NCI-H510A treated with DMSO at 0.1 percent for 48 hours (cell line): ENCODE results near the gene CCDC146.
"Not testable (repeated sequence)": the region's sequence is repeated elsewhere in the genome, so short reads cannot be mapped to it uniquely, and the experiment has no call there.

Source experiments
- DNase-seq: peaks from one replicate; lab custom pipeline; 2025; lab: John Stamatoyannopoulos, UW

The CCDC146 gene

GRCh38 chr7:77330169-77330882 lies 207.9 kb downstream of the CCDC146 start:
- no peak for DNase-seq

DNA sequence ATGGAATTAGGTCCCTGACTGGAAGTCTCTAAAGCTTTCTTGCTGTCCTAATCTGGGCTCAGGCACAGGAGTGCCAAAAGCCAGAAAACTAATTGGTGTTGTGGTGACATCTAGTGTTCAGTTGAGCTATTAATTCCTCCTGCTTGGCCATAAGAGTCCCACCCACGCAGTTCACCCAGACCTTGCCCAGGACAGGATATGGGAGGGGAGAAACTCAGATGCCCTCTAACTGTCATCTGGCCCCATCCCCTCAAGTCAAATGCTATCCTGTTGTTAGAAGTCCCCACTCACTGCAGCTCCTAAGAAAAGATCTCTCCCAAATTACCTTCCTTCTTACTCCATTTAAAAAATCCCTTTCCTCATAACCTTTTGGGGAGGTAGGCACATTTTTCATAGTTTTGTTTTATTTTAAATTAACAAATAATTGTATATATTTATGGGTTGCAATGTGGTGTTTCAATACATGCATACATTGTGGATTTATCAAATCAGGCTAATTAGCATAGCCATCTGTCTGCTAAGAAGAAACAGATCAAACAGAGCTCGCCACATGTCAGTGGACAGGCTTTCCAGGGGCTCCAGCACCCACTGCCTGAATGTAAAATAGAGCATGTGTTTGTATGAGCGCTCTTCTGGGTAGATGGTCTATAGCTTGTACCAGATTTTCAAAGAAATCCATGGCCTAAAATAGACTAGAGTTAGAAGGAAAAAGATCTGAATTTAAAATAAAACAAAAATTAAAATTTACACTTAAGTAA lies 209.7 kb downstream of the CCDC146 start:
- peak; percentile 52 for DNase-seq

DNA sequence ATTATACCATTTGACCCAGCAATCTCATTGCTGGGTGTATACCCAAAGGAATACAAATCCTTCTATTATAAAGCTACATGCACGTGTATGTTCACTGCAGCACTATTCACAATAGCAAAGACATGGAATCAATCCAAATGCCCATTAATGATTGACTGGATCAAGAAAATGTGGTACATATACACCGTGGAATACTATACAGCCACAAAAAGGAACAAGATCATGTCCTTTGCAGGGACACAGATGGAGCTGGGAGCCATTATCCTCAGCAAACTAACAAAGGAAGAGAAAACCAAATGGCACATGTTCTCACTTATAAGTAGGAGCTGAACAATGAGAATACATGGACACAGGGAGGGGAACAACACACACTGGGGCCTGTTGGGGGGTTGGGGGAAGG lies 211.6 kb downstream of the CCDC146 start:
- not testable (repeated sequence) for DNase-seq

- no peak for DNase-seq
These were observed 213.2 kb downstream of the CCDC146 start for GRCh38 chr7:77335581-77335980.

- DNase-seq: no peak
These were observed 215.1 kb downstream of the CCDC146 start for GRCh38 chr7:77337456-77337990.

DNA sequence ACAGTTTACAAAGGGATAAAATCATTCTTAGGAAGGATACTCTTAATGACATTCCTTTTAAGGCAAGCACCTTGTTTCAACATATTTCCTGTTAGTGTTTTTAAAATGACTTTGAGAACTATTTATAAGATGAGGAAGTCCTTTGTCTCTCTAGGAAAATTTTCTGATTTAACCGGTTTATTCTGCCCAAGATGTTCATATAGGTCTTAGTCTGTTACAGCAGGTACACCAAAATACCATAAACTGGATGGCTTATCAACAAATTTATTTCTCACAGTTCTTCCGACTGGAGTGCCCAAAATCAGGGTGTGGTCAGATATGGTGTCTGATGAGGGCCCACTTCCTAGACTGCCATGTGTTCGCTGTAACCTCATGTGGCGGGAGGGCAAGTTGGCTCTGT lies 215.8 kb downstream of the CCDC146 start:
- no peak for DNase-seq

GRCh38 chr7:77338883-77339629 lies 216.6 kb downstream of the CCDC146 start:
- DNase-seq: no peak

DNA sequence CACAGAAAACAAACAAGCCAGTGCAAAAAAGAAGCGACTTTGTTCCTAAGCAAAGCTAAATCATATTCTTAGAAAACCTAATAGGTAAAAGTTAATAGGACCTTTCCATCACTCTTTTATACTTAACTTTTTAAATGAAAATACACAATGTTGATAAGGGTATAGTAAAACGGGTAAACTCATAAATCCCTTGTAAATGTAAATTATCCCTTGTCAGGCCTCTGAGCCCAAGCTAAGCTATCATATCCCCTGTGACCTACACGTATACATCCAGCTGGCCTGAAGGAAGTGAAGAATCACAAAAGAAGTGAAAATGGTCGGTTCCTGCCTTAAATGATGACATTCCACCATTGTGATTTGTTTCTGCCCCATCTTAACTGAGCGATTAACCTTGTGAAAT lies 217.3 kb downstream of the CCDC146 start:
- DNase-seq: no peak
